GM13977 (cell line): Measurements from ENCODE around the gene GP1BA.

Experiments
- DNase-seq: peaks from one replicate; pipeline ENCODE4 v3.0.0; 2012; ENCODE audit warnings: low spot score
- in situ Hi-C: fragments of 300-500 bp; cut with MboI; formaldehyde crosslinking; loops from one replicate; pipeline ENCODE4 v1.12.0; 2022; ENCODE audit warnings: low sequenced_read_pairs, low pct_unique_long_range_greater_than_20kb, mixed read lengths, inconsistent platforms; ENCODE audit not compliant: unreplicated experiment
- TF ChIP-seq, protein P1 (sequence below): IDR thresholded peaks from 2 replicates; pipeline ENCODE4 v1.5.1; 2012; ENCODE audit warnings: mild to moderate bottlenecking, control low read depth; ENCODE audit not compliant: insufficient read depth; ENCODE audit errors: extremely low read depth, missing control alignments

Gene GP1BA

DNA sequence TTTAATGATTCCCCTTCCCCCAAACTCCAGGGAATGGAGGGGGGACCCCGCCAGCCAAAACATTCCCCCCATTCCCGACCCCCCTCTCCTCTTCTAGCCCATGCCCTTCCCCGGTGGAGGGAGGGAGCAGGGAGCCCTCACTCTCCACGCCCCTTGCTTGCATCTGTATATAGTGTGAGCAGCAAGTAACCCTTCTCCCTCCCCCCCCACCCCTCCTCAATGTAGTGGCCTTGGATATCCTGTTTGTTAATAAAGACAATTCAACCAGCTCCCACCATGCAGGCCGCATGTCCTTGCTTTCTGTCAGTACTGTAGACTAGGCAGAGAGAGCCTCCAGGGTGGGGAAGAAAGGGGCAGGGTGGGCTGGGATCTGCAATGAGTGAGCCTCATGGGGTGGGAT, 34.3 kb upstream of the GP1BA start:
- no peak for DNase-seq
- in situ Hi-C loops: no loop called here
- TF ChIP-seq, protein P1, sequence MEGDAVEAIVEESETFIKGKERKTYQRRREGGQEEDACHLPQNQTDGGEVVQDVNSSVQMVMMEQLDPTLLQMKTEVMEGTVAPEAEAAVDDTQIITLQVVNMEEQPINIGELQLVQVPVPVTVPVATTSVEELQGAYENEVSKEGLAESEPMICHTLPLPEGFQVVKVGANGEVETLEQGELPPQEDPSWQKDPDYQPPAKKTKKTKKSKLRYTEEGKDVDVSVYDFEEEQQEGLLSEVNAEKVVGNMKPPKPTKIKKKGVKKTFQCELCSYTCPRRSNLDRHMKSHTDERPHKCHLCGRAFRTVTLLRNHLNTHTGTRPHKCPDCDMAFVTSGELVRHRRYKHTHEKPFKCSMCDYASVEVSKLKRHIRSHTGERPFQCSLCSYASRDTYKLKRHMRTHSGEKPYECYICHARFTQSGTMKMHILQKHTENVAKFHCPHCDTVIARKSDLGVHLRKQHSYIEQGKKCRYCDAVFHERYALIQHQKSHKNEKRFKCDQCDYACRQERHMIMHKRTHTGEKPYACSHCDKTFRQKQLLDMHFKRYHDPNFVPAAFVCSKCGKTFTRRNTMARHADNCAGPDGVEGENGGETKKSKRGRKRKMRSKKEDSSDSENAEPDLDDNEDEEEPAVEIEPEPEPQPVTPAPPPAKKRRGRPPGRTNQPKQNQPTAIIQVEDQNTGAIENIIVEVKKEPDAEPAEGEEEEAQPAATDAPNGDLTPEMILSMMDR: no peak

DNA sequence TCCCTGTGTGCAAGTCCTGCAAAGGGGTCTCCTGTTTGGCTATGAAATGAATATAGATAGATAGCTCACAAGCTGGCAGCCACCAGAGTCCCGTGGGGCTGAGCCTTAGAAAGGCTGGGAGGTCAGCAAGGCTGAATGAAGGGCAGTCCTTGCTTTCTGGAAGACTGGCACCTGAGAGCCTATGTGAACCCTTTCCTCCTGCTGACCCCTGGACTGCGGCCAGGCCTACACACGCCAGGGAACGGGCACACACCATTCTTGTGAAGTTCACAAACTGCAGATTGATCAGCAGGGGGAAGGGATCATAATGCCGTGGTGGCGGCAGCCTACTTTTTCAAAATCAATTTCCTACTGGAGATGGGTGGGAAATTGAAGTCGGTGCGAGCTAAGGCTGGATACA, 33.7 kb upstream of the GP1BA start:
- TF ChIP-seq, protein P1: no peak
- in situ Hi-C loops: no loop called here
- DNase-seq: no peak

DNA sequence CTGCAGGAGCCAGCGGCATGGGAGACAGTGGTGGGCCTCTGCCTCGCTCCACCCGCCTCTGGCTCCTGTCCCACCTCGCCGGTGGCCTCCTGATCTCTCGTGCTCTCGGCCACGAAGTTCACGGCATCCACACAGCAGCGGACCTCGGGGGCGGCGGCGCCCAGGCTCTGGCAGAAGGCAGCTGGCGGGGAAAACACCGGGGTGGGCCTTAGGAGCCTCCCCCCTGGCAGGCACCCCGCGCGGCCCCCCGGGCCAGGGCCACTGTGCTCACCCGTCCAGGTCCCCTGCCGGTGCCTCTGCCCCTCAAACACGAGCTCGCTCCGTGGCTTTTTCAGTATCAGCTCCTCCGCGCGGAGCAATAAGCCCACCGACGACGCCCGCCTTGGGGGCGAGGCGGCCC, 33.1 kb upstream of the GP1BA start:
- no peak for DNase-seq

DNA sequence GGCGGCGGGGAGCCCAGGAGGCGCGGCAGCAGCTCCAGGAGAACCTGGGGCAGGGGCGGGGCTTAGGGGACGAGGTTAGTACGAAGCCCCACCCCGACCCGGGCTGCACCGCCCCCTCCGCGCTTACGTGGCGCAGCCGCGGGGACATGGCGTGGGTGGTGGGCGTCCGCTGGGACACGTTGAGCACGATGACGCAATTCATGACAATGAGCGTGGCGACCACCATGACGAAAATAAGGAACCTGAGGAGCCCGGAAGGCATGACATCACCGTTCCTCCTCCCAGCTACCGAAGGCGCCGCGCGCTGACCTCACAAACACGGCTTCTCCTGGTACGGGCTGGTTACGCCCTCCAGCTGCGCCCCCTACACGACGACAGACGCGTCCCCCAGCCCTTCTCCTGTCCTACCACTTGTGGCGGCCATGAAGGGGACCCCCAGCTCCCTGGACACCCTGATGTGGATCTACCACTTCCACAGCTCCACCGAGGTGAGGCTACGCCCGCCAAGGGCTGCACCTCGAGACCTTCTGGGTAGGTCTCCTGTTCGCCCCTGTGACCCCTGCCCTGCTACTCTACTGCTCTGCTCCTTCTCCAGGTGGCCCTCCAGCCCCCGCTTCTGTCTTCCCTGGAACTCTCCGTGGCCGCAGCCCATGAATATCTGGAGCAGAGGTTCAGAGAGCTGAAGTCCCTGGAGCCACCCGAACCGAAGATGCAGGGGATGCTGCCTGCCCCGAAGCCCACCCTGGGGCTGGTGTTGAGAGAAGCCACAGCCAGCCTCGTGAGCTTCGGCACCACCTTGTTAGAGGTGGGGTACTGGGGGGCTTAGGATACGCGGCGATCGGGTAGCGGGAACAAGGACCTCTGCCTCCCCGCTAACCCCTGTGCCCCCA, 32.5 kb upstream of the GP1BA start, which contains the start of gene C17orf107:
Gene C17orf107, plus strand, starts transcription at position 196 of the 890 bp plus-strand sequence. Its CDS starts 227 bp downstream, at position 423.
- TF ChIP-seq, protein P1: peak; percentile 15
- in situ Hi-C loops: no loop called here
- DNase-seq: peak; percentile 94

More for the DNA sequence above, 33.1 kb upstream of the GP1BA start:
- in situ Hi-C loops: no loop called here
- TF ChIP-seq, protein P1: no peak

DNA sequence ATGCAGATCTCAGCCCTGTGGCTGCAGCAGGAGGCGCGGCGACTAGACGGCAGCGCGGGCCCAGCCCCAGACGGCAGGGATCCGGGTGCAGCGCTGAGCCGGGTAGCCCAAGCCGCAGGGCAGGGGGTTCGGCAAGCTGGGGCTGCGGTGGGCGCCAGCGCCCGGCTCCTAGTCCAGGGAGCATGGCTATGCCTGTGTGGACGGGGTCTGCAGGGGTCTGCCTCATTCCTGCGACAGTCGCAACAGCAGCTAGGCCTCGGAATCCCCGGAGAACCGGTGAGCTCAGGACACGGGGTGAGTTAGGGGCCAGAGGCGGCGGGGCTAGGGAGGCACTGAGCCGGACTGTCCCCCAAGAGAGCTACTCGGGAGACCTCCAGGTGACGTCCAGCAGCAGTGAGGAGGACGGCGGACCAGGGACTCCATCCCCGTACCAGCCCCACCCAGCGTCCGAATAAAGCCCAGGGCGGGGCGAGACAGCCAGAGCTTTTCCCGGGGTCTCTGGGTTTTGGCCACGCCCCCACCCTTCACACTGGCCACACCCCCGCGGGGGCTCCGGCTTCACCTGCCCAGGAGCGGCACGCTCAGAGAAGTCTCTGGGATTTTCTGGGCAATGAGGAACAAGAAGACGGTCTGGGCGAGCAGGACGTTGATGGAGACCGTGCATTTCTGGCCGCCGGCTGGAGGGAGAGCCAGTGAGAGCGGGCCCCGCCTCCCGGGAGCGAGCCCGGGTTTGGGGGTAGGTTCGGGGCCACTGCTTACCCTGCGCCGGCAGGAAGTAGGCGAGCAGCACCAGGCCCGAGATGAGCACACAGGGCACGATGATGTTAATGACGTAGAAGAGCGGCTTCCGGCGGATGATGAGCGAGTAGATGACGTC, 31.6 kb upstream of the GP1BA start:
- DNase-seq: no peak
- in situ Hi-C loops: no loop called here
- TF ChIP-seq, protein P1: no peak

DNA sequence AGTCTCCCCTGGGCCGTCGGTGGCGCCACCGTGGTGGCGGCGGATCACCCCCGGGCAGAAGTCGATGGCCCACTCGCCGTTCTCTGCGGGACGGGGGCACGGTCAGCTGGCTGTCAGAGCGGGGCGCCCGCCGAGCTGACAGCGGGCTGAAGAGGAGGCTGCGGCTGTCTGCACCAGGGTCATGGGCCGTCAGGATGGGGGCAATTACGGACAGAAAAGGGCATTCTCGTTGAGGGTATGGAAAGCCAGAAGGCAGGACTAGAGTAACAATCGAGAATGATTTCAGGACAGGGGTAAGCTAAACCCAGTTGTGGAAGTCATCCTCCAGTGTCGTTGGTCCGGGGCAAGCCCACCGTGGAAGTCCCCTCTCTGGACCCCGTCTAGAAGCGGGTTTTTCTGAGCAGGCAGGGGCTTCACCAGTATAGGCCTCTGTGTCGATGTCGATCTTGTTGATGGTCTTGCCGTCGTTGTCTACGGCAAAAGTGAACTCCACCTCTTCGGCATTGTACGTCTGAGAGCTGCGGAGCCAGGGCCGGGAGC, 30.9 kb upstream of the GP1BA start:
- in situ Hi-C loops: no loop called here
- TF ChIP-seq, protein P1: no peak
- no peak for DNase-seq
